ENCODE measurements around the gene ATP9A. TPM values are rescaled to one million over a fixed set of nuclear protein-coding genes. Genes with fewer than 3 reads are reported as not detected.

The ATP9A gene
- polyA plus RNA-seq, 1 donor from 2014 or later, result 56.1 TPM

DNA sequence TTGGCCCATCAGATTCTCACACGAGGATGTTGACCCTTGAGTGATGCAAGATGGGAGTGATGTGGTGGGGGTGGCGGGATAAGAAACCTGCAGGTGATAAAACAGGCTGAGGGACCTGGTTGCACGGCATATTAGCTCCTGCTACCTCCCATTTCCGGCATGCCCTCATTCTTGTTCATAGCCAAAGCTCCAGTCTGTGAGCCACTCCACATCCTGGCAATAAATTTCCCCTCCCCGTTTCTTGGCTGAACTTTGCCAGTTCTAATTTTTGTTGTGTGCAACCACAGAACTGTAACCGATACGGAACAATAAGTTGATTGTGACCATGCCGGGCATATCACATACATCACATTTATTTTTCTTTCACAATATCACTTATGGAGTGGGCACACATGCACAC, 184.1 kb downstream of the ATP9A start:
- Histone ChIP-seq H4K20me1 (ENCODE audit: insufficient read depth) (no peaks in the 10 kb centered on the region), H3K4me2 (ENCODE audit: low read length) (no peak overlapping the region), H3K9me3 (ENCODE audit: low read length) (no peaks in the 10 kb centered on the region), H3K27me3 (ENCODE audit: insufficient read depth, low read depth, low read length) (no peaks in the 10 kb centered on the region), H2AFZ (ENCODE audit: low read depth, low read length) (no peak overlapping the region), H3K9ac (ENCODE audit: low read length) (no peak overlapping the region), H3K36me3 (ENCODE audit: insufficient read depth, low read length) (no peaks in the 10 kb centered on the region), H3K27ac (ENCODE audit: low read length) (no peak overlapping the region), H3K9me2 (ENCODE audit: insufficient read depth, low read length) (no peaks in the 10 kb centered on the region), H3K4me3 (ENCODE audit: low read length) (no peak overlapping the region), H3K79me2 (replicated peaks; ENCODE audit: insufficient read depth, low read length) (no peaks in the 10 kb centered on the region), H3F3A (ENCODE audit: insufficient read depth, low read length, poor library complexity, severe bottlenecking) (no peaks in the 10 kb centered on the region)
- TF ChIP-seq EP300 (conservative IDR thresholded peaks at IDR 0.05; ENCODE audit: poor library complexity, severe bottlenecking) (no peak), TAF1 (IDR thresholded peaks at IDR 0.05; ENCODE audit: low read depth) (no peak), SMC3 (conservative IDR thresholded peaks at IDR 0.05; ENCODE audit: poor library complexity) (no peak), POLR2AphosphoS5 (IDR thresholded peaks at IDR 0.05) (no peak), RAD21 (conservative IDR thresholded peaks at IDR 0.05) (no peak), MXI1 (conservative IDR thresholded peaks at IDR 0.05; ENCODE audit: poor library complexity, severe bottlenecking) (no peak)
- TF ChIP-seq, protein P1, sequence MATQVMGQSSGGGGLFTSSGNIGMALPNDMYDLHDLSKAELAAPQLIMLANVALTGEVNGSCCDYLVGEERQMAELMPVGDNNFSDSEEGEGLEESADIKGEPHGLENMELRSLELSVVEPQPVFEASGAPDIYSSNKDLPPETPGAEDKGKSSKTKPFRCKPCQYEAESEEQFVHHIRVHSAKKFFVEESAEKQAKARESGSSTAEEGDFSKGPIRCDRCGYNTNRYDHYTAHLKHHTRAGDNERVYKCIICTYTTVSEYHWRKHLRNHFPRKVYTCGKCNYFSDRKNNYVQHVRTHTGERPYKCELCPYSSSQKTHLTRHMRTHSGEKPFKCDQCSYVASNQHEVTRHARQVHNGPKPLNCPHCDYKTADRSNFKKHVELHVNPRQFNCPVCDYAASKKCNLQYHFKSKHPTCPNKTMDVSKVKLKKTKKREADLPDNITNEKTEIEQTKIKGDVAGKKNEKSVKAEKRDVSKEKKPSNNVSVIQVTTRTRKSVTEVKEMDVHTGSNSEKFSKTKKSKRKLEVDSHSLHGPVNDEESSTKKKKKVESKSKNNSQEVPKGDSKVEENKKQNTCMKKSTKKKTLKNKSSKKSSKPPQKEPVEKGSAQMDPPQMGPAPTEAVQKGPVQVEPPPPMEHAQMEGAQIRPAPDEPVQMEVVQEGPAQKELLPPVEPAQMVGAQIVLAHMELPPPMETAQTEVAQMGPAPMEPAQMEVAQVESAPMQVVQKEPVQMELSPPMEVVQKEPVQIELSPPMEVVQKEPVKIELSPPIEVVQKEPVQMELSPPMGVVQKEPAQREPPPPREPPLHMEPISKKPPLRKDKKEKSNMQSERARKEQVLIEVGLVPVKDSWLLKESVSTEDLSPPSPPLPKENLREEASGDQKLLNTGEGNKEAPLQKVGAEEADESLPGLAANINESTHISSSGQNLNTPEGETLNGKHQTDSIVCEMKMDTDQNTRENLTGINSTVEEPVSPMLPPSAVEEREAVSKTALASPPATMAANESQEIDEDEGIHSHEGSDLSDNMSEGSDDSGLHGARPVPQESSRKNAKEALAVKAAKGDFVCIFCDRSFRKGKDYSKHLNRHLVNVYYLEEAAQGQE (IDR thresholded peaks at IDR 0.05; ENCODE audit: borderline replicate concordance), result no peak
- TF ChIP-seq, protein P2, sequence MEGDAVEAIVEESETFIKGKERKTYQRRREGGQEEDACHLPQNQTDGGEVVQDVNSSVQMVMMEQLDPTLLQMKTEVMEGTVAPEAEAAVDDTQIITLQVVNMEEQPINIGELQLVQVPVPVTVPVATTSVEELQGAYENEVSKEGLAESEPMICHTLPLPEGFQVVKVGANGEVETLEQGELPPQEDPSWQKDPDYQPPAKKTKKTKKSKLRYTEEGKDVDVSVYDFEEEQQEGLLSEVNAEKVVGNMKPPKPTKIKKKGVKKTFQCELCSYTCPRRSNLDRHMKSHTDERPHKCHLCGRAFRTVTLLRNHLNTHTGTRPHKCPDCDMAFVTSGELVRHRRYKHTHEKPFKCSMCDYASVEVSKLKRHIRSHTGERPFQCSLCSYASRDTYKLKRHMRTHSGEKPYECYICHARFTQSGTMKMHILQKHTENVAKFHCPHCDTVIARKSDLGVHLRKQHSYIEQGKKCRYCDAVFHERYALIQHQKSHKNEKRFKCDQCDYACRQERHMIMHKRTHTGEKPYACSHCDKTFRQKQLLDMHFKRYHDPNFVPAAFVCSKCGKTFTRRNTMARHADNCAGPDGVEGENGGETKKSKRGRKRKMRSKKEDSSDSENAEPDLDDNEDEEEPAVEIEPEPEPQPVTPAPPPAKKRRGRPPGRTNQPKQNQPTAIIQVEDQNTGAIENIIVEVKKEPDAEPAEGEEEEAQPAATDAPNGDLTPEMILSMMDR (IDR thresholded peaks at IDR 0.05; ENCODE audit: poor library complexity, severe bottlenecking), result no peak

DNA sequence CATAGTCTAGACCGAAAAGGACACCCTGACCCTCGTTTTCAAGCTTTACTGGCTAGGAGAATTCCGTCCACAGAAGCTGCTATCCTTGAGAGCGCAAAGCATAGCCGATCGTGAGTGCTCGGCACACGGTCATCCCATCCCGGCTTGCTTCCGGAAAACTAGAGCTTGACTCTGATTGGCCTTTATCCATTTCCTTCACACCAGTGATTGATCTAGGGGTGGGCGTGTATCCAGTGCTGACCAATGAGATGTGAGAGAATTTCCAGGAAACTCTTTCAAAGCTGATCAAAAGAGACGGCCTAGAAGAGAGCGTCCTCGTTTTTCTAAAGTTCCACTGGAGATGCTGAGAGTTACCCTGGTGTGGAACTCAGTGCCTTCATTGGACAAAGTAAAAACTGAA, 184.7 kb downstream of the ATP9A start:
- Histone ChIP-seq H3F3A (ENCODE audit: insufficient read depth, low read length, poor library complexity, severe bottlenecking) (no peaks in the 10 kb centered on the region), H4K20me1 (ENCODE audit: insufficient read depth) (no peaks in the 10 kb centered on the region), H3K36me3 (ENCODE audit: insufficient read depth, low read length) (no peaks in the 10 kb centered on the region), H2AFZ (ENCODE audit: low read depth, low read length) (no peak overlapping the region), H3K27me3 (ENCODE audit: insufficient read depth, low read depth, low read length) (no peaks in the 10 kb centered on the region), H3K27ac (ENCODE audit: low read length) (no peak overlapping the region), H3K4me2 (ENCODE audit: low read length) (no peak overlapping the region), H3K4me3 (ENCODE audit: low read length) (no peak overlapping the region), H3K9me3 (ENCODE audit: low read length) (no peaks in the 10 kb centered on the region), H3K9ac (ENCODE audit: low read length) (no peak overlapping the region), H3K79me2 (replicated peaks; ENCODE audit: insufficient read depth, low read length) (no peaks in the 10 kb centered on the region), H3K9me2 (ENCODE audit: insufficient read depth, low read length) (no peaks in the 10 kb centered on the region)
- TF ChIP-seq MXI1 (conservative IDR thresholded peaks at IDR 0.05; ENCODE audit: poor library complexity, severe bottlenecking) (no peak), RAD21 (conservative IDR thresholded peaks at IDR 0.05) (no peak)

DNA sequence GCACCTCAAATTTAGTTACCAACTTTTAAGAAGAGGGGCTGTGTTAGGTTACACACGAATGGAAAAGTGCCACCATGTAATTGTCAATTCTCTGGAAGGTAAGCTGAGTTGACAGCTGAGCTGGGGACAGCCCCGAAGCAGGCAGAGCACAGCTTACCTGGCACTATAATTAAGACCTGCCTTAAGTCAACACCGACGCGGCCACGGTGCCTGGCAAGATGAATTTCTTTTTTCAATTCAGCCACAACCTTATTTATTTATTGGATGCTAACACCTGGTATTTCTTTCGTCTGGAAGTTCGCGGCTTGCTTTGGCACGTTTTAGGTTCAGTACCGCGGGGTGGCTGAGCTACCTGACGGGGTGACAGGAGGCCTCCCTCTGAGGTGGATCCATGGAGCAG, 185.1 kb downstream of the ATP9A start:
- Histone ChIP-seq H3K36me3 (ENCODE audit: insufficient read depth, low read length) (no peaks in the 10 kb centered on the region), H3K9me2 (ENCODE audit: insufficient read depth, low read length) (no peaks in the 10 kb centered on the region), H3K27me3 (ENCODE audit: insufficient read depth, low read depth, low read length) (no peaks in the 10 kb centered on the region), H3F3A (ENCODE audit: insufficient read depth, low read length, poor library complexity, severe bottlenecking) (no peaks in the 10 kb centered on the region), H2AFZ (ENCODE audit: low read depth, low read length) (no peak overlapping the region), H3K79me2 (replicated peaks; ENCODE audit: insufficient read depth, low read length) (no peaks in the 10 kb centered on the region), H3K9me3 (ENCODE audit: low read length) (no peaks in the 10 kb centered on the region), H3K9ac (ENCODE audit: low read length) (no peak overlapping the region), H3K4me2 (ENCODE audit: low read length) (no peak overlapping the region), H3K4me3 (ENCODE audit: low read length) (no peak overlapping the region), H4K20me1 (ENCODE audit: insufficient read depth) (no peaks in the 10 kb centered on the region), H3K27ac (ENCODE audit: low read length) (no peak overlapping the region)
- TF ChIP-seq POLR2AphosphoS5 (IDR thresholded peaks at IDR 0.05) (no peak), EZH2 (IDR thresholded peaks at IDR 0.05; ENCODE audit: borderline replicate concordance, insufficient read depth, low read length, poor library complexity, severe bottlenecking) (no peak), MXI1 (conservative IDR thresholded peaks at IDR 0.05; ENCODE audit: poor library complexity, severe bottlenecking) (no peak), SMC3 (conservative IDR thresholded peaks at IDR 0.05; ENCODE audit: poor library complexity) (no peak), EP300 (conservative IDR thresholded peaks at IDR 0.05; ENCODE audit: poor library complexity, severe bottlenecking) (no peak), TAF1 (IDR thresholded peaks at IDR 0.05; ENCODE audit: low read depth) (no peak)
- TF ChIP-seq, protein P2 (IDR thresholded peaks at IDR 0.05; ENCODE audit: poor library complexity, severe bottlenecking), result no peak
- TF ChIP-seq, protein P1 (IDR thresholded peaks at IDR 0.05; ENCODE audit: borderline replicate concordance), result no peak

Measured in neural cell (in vitro differentiated cells).